ENCODE results near the gene C11orf91. TPM values are rescaled to one million over a fixed set of nuclear protein-coding genes. Genes with fewer than 3 reads are reported as not detected.
A peak's percentile ranks its signal among the peaks of the same experiment; 100 is the strongest.

The C11orf91 gene, protein sequence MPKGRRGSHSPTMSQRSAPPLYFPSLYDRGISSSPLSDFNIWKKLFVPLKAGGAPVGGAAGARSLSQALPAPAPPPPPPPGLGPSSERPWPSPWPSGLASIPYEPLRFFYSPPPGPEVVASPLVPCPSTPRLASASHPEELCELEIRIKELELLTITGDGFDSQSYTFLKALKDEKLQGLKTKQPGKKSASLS
- total RNA-seq: under 1 TPM in 1 of 9 donors, not detected in 8; 0.22 TPM
- polyA plus RNA-seq: under 1 TPM in 1 of 3 donors, not detected in 2; 0.27 TPM
- long read RNA-seq, donor 1, partial matches to known transcripts: 0 of 1 reads
- long read RNA-seq, donor 1, other reads (novel, unspliced or antisense): 0 of 1 reads
- long read RNA-seq, donor 2, partial matches to known transcripts: 0 of 1 reads
- long read RNA-seq, donor 2, other reads (novel, unspliced or antisense): 0 of 1 reads
- long read RNA-seq, donor 3: 0 reads
- long read RNA-seq, donor 4: 0 reads
- long read RNA-seq, donor 5, partial matches to known transcripts: 0 of 1 reads
- long read RNA-seq, donor 5, other reads (novel, unspliced or antisense): 1 of 1 reads
- long read RNA-seq, donor 6: 0 reads
- long read RNA-seq, donor 7: 0 reads
- long read RNA-seq, donor 8: 0 reads
- long read RNA-seq, donor 9: 0 reads
- long read RNA-seq, donor 10, partial matches to known transcripts: 0 of 1 reads
- long read RNA-seq, donor 10, other reads (novel, unspliced or antisense): 0 of 1 reads

DNA sequence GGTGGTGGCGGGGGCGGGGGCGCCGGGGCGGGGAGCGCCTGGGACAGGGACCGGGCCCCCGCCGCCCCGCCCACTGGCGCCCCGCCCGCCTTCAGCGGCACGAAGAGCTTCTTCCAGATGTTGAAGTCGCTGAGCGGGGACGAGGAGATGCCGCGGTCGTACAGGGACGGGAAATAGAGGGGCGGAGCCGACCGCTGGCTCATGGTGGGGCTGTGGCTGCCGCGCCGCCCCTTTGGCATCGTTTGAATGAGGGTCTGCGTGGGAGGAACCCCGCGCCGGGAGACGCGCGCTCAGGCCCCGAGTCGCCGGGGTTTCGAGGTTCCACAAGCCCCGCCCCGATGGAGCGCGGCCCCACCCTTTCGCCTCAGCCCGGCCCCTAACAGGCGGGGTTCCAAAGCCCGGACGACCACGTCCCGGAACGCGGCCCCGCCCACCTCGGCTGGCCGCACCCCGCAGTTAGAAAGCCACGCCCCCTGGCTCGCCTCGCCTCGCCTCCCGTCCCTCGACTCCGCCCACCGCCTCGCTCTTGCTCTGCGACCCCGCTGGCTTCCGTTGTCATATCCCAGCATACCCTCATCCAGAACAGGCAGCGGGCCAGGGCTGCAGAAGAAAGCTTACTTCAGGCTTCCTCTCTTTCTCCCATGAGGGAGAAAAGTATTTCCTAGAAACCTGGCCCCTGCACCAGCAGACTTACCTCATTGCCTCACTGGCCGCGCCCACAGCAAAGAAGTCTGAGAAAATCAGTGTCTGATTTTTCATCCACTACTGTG, at the start of gene C11orf91:
Gene C11orf91 (minus strand): TSS at position 325 of the 770 bp plus-strand sequence. CDS start 86 bp downstream, at position 239.
- no peaks in the 10 kb centered on the region for H3K9me3 ChIP-seq (replicated peaks in 1 of 3)
- peak within 1 kb of the TSS in 2 of 4 donors; percentile 45 to 47 for H3K4me3 ChIP-seq
- WGBS, 4 donors: 0 to 3% (median 0%) methylated on average over 15 to 72 of the region's 72 CpGs
- peaks cover 15 to 31% of the 10 kb centered on the region in 2 donors for H3K4me1 ChIP-seq (replicated peaks in 1 of 2)
- peak; percentile 88 to 98 (median 96) for DNase-seq
- intact Hi-C loops (cut with DNase I): no loop called here
- no peaks in the 10 kb centered on the region for H3K36me3 ChIP-seq (replicated peaks in 1 of 2)
- TF ChIP-seq POLR2A (IDR thresholded peaks at IDR 0.05): peak in 1 of 2 donors; percentile 51
- TF ChIP-seq, protein P1, sequence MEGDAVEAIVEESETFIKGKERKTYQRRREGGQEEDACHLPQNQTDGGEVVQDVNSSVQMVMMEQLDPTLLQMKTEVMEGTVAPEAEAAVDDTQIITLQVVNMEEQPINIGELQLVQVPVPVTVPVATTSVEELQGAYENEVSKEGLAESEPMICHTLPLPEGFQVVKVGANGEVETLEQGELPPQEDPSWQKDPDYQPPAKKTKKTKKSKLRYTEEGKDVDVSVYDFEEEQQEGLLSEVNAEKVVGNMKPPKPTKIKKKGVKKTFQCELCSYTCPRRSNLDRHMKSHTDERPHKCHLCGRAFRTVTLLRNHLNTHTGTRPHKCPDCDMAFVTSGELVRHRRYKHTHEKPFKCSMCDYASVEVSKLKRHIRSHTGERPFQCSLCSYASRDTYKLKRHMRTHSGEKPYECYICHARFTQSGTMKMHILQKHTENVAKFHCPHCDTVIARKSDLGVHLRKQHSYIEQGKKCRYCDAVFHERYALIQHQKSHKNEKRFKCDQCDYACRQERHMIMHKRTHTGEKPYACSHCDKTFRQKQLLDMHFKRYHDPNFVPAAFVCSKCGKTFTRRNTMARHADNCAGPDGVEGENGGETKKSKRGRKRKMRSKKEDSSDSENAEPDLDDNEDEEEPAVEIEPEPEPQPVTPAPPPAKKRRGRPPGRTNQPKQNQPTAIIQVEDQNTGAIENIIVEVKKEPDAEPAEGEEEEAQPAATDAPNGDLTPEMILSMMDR (IDR thresholded peaks at IDR 0.05): no peak
- H3K27me3 ChIP-seq: no peaks in the 10 kb centered on the region
- peak within 1 kb of the TSS; percentile 43 to 81 (median 54) for H3K27ac ChIP-seq

DNA sequence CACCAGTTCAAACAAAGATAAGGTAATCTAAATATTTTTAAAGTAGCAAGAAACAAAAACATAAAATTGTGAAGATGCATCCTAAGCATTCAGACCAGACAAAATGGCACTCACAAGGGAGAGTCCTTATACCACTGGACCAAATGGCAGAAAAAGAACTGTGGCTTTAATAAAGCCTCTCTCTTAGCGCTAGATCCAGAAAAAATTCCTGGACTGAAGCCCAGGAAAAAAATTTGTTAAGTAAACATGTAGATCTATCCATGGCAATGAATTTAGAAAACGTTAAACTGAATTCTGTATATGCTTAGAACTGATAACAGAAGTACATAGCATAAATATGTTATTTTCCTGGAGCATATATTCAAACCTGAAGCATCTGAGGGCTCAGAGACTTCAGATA, 47.4 kb upstream of the C11orf91 start:
- no peaks in the 10 kb centered on the region for H3K9me3 ChIP-seq (replicated peaks in 1 of 3)
- no peak overlapping the region for H3K4me3 ChIP-seq
- 27 to 43% (median 36%) methylated on average over 2 of the region's 2 CpGs for WGBS, 4 donors
- H3K4me1 ChIP-seq (replicated peaks in 1 of 2): no peaks in the 10 kb centered on the region
- no peak overlapping the region for H3K27ac ChIP-seq
- H3K27me3 ChIP-seq: no peaks in the 10 kb centered on the region
- TF ChIP-seq POLR2A (IDR thresholded peaks at IDR 0.05): no peak
- TF ChIP-seq, protein P1 (IDR thresholded peaks at IDR 0.05): no peak
- DNase-seq: no peak
- peaks cover 0 to 48% of the 10 kb centered on the region in 2 donors for H3K36me3 ChIP-seq (replicated peaks in 1 of 2)
- intact Hi-C loops (cut with DNase I): loop anchor here in 1 of 2 donors (10.0 kb wide), 1 partner anchor 383 kb away; no protein-coding TSS in a partner anchor

DNA sequence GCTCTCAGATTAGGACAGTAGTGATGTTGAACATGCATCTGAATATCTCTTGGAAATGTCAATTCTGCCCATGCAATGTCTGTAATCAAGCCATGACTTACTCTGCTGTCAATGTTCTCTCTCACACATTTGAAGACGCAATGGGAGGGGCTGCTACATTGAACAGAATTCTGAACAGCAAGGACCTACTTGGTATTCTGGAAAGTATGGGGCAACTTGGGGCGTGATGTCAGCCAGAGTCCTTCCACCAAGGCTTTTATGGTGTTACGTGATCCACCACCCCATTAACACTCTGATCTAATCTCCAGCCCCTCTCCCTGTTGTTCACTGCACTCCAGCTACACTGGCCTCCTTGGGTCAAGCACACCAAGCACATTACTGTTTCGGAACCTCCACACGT, 42.7 kb upstream of the C11orf91 start:
- WGBS, 4 donors: 86 to 94% (median 91%) methylated on average over 5 of the region's 5 CpGs
- no peak for DNase-seq
- no peak overlapping the region for H3K27ac ChIP-seq
- no peaks in the 10 kb centered on the region for H3K9me3 ChIP-seq (replicated peaks in 1 of 3)
- TF ChIP-seq, protein P1 (IDR thresholded peaks at IDR 0.05): no peak
- no peak for TF ChIP-seq POLR2A (IDR thresholded peaks at IDR 0.05)
- H3K36me3 ChIP-seq (replicated peaks in 1 of 2): peaks cover 0 to 22% of the 10 kb centered on the region in 2 donors
- H3K4me3 ChIP-seq: no peak overlapping the region
- intact Hi-C loops (cut with DNase I): loop anchor here in 1 of 2 donors (10.0 kb wide), 1 partner anchor 378 kb away; no protein-coding TSS in a partner anchor
- no peaks in the 10 kb centered on the region for H3K4me1 ChIP-seq (replicated peaks in 1 of 2)
- H3K27me3 ChIP-seq: no peaks in the 10 kb centered on the region
